ENCODE measurements around the gene PCIF1. TPM values are rescaled to one million over a fixed set of nuclear protein-coding genes. Genes with fewer than 3 reads are reported as not detected.
A peak's percentile ranks its signal among the peaks of the same experiment; 100 is the strongest.

PCIF1 gene
- total RNA-seq, 1 donor: 9.1 TPM

GRCh38 chr20:45971675-45972499 is 37.4 kb downstream of the PCIF1 start, which contains the start of gene ZNF335:
Gene ZNF335, minus strand, starts transcription at chr20:45972203. Its CDS starts 793 bp downstream, at chr20:45971410.
- DNase-seq (ENCODE audit: low read depth): peak; percentile 98
- peak; percentile 18 for TF ChIP-seq CTCF (IDR thresholded peaks at IDR 0.05; ENCODE audit: insufficient read depth, low read depth, low read length)

GRCh38 chr20:45972500-45973183 is 38.2 kb downstream of the PCIF1 start:
- no peak for TF ChIP-seq CTCF (IDR thresholded peaks at IDR 0.05; ENCODE audit: insufficient read depth, low read depth, low read length)
- DNase-seq (ENCODE audit: low read depth): no peak
- peak overlapping the region; percentile 98 for H3K4me3 ChIP-seq (ENCODE audit: low read depth, low read length)

More at GRCh38 chr20:45971675-45972499, 37.4 kb downstream of the PCIF1 start, which contains the start of gene ZNF335:
- H3K4me3 ChIP-seq (ENCODE audit: low read depth, low read length): peak within 1 kb of the TSS; percentile 98

GRCh38 chr20:45974896-45975565 is 40.5 kb downstream of the PCIF1 start:
- no peak overlapping the region for H3K4me3 ChIP-seq (ENCODE audit: low read depth, low read length)
- DNase-seq (ENCODE audit: low read depth): no peak
- TF ChIP-seq CTCF (IDR thresholded peaks at IDR 0.05; ENCODE audit: insufficient read depth, low read depth, low read length): no peak

- no peak for TF ChIP-seq CTCF (IDR thresholded peaks at IDR 0.05; ENCODE audit: insufficient read depth, low read depth, low read length)
These were observed 41.2 kb downstream of the PCIF1 start for GRCh38 chr20:45975686-45976085.

GRCh38 chr20:45976086-45976485 is 41.6 kb downstream of the PCIF1 start:
- no peak for DNase-seq (ENCODE audit: low read depth)
- TF ChIP-seq CTCF (IDR thresholded peaks at IDR 0.05; ENCODE audit: insufficient read depth, low read depth, low read length): no peak
- H3K4me3 ChIP-seq (ENCODE audit: low read depth, low read length): no peak overlapping the region

More at GRCh38 chr20:45975686-45976085, 41.2 kb downstream of the PCIF1 start:
- no peak overlapping the region for H3K4me3 ChIP-seq (ENCODE audit: low read depth, low read length)
- DNase-seq (ENCODE audit: low read depth): no peak

GRCh38 chr20:45981261-45981660 is 46.8 kb downstream of the PCIF1 start:
- no peak for TF ChIP-seq CTCF (IDR thresholded peaks at IDR 0.05; ENCODE audit: insufficient read depth, low read depth, low read length)
- DNase-seq (ENCODE audit: low read depth): no peak
- no peak overlapping the region for H3K4me3 ChIP-seq (ENCODE audit: low read depth, low read length)
